ENCODE data around the gene DALRD3.

- TF ChIP-seq ZNF384 (IDR thresholded peaks at IDR 0.05): no peak
- TF ChIP-seq SP1 (IDR thresholded peaks at IDR 0.05): no peak
- TF ChIP-seq, protein P1, sequence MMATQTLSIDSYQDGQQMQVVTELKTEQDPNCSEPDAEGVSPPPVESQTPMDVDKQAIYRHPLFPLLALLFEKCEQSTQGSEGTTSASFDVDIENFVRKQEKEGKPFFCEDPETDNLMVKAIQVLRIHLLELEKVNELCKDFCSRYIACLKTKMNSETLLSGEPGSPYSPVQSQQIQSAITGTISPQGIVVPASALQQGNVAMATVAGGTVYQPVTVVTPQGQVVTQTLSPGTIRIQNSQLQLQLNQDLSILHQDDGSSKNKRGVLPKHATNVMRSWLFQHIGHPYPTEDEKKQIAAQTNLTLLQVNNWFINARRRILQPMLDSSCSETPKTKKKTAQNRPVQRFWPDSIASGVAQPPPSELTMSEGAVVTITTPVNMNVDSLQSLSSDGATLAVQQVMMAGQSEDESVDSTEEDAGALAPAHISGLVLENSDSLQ (IDR thresholded peaks at IDR 0.05): no peak
- no peak for TF ChIP-seq CTBP1 (IDR thresholded peaks at IDR 0.05; ENCODE audit: borderline replicate concordance)
- no peak for TF ChIP-seq NFRKB (IDR thresholded peaks at IDR 0.05)
- TF ChIP-seq FOXM1 (IDR thresholded peaks at IDR 0.05; ENCODE audit: borderline replicate concordance): no peak
- no peak for TF ChIP-seq FOXK2 (IDR thresholded peaks at IDR 0.05)
- TF ChIP-seq SUZ12 (IDR thresholded peaks at IDR 0.05): no peak
- 0 out of 2 replicates have a peak, but pooled peaks have one; percentile 29 for TF ChIP-seq HDGF (IDR thresholded peaks at IDR 0.05; ENCODE audit: borderline replicate concordance)
- TF ChIP-seq ARNT (IDR thresholded peaks at IDR 0.05): no peak
- no peak for TF ChIP-seq FOXA1 (IDR thresholded peaks at IDR 0.05)
- TF ChIP-seq TARDBP (IDR thresholded peaks at IDR 0.05): no peak
Observed at GRCh38 chr3:49020330-49021212, 2.2 kb upstream of the DALRD3 start.

Data from HEK293T (cell line).